Fibroblast of the aortic adventitia (primary cell): ENCODE results near the gene AGTRAP. TPM values are rescaled to one million over a fixed set of nuclear protein-coding genes. Genes with fewer than 3 reads are reported as not detected.

Experiments
- DNase-seq: peaks from one replicate; pipeline ENCODE4 v3.0.0-alpha.2; 2010; ENCODE audit warnings: low read depth
- H3K4me3 ChIP-seq: 2 replicates; pipeline ENCODE4 v1.5.1; 2011; ENCODE audit warnings: low read depth, mild to moderate bottlenecking, control low read depth, low read length, moderate library complexity
- CTCF ChIP-seq: IDR thresholded peaks from 2 replicates; pipeline ENCODE4 v1.5.1; 2011; ENCODE audit warnings: mild to moderate bottlenecking, low read length, control low read depth, inconsistent platforms; ENCODE audit not compliant: insufficient read depth
- total RNA-seq: library from RNA; depleted of rRNA; stranded (reverse); fragments of >200 nt; gene quantifications from 2 replicates; pipeline ENCODE4 v1.2.3, GENCODE V29; 2012; ENCODE audit warnings: low replicate concordance

Gene AGTRAP
- total RNA-seq, 1 donor: 49.4 TPM

DNA sequence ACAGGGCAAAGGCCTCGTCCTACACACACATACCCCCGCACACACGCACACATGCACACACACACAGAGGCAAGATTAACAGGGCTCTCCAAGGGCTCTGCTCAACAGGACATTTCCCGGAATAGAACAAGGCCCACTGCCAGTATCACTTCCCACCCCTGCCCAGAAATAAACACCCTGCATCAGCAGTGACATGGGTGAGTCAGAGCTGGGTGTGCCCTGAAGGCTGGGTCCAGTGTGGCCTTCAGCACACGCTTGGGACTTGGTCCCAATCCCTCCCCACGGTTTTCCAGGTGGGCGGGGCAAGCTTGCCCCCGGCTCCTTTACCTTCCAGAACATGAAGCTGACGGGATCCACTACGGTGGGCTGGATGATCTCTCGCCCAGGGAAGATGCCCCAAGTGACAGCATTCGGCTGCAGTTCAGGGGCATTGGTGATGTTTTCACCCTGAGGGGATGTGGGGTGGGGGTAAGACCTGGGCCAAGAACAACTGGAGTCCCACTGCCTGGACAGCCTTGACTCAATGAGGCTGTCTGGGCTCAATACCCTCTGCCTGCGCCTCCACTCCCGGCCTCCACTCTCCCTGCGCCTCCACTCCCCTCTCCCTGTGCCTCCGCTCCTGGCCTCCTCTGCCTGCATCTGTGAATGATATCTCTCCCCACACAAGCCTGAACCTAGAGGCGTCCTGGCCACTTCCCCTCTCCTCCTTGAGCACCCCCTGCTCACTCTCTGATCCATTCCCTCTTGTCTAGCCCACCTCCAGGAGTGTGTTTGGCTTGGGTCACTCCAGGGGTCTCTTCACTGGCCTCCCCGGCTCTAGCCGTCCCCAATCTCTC lies 55.2 kb downstream of the AGTRAP start:
- no peak for TF ChIP-seq CTCF
- DNase-seq: peak; percentile 98
- no peak overlapping the region for H3K4me3 ChIP-seq

- no peak for TF ChIP-seq CTCF
- DNase-seq: no peak
- no peak overlapping the region for H3K4me3 ChIP-seq
These were observed 56.2 kb downstream of the AGTRAP start for GRCh38 chr1:11792106-11792505.

- DNase-seq: no peak
- H3K4me3 ChIP-seq: no peak overlapping the region
- no peak for TF ChIP-seq CTCF
These were observed 57.9 kb downstream of the AGTRAP start for GRCh38 chr1:11793819-11794218.

DNA sequence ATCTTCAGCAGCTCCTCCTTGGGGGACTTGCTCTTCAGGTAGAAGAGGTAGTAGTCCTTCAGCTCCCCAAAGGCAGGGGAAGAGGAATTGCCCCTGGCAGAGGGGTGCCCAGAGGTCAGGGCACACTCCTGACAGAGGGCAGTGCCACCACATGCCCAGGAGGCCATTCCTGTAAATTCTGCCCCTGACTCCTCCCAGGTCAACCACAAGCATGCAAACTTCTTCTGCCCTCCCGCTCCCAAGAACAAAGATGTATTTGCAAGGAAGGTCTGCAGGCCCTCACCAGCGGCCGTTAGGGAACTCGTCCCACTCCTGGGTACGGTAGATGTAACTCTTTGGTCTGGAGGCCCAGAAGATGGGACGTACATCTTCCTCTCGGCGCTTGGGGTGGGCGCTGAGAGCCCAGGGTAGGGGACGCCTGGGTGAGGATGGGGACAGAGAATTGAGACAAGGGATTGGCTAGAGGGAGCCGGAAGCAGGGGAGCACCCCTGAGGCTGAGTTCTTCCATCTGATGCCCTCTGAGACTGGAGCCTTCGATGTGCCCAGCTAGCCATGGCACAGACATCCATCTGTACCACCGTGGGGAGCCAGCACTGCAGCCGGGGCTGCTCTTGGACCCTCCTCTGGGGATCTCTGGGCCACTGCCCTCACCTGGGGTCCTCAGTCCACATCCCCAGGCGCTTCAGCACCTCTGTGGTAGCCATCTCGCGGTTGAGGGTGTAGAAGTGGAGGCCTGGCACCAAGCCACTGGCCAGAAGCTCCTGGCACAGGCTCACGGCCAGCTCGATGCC lies 58.7 kb downstream of the AGTRAP start:
- DNase-seq: no peak
- TF ChIP-seq CTCF: no peak
- no peak overlapping the region for H3K4me3 ChIP-seq

GRCh38 chr1:11795238-11795890 lies 59.4 kb downstream of the AGTRAP start:
- no peak overlapping the region for H3K4me3 ChIP-seq
- TF ChIP-seq CTCF: no peak
- no peak for DNase-seq

DNA sequence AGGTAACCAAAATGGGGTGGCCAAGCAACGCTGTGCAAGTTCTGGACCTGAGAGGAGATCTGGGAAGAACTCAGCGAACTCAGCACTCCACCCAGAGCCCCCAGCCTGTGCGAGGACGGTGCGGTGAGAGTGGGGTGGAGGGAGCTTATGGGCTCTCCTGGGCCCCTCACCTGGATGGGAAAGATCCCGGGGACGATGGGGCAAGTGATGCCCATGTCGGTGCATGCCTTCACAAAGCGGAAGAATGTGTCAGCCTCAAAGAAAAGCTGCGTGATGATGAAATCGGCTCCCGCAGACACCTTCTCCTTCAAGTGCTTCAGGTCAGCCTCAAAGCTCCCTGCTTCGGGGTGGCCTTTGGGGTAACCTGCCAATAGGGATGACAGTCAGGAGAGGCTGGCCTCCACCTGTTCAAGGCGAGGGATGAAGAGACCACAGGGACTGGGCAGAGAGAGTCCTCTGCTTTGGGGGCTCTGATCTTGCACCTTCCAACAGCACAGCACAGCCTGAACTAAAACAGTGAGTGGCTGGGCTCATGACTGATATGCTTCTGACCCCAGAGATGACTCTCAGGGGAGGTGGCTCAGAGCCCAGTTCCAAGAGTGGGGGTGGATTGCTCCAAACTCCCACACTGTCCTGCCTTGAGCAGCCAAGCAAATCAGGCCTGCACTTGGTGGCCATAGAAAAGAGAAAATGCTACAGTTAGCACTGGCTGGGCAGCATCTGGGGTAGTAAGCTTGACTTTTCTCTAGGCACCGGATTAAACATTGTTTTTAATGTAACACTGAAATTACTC lies 60.3 kb downstream of the AGTRAP start:
- DNase-seq: peak; percentile 27
- no peak overlapping the region for H3K4me3 ChIP-seq
- TF ChIP-seq CTCF: no peak
